GM20000 (cell line): ENCODE results near the gene ASAP2.

ENCODE experiments used
- DNase-seq: peaks from one replicate; pipeline ENCODE4 v3.0.0; 2012; ENCODE audit warnings: low spot score
- TF ChIP-seq, protein P1 (sequence below): IDR thresholded peaks from 2 replicates; pipeline ENCODE4 v1.5.1; 2012; ENCODE audit warnings: mild to moderate bottlenecking, control low read depth; ENCODE audit errors: extremely low read depth, missing control alignments

The ASAP2 gene

DNA sequence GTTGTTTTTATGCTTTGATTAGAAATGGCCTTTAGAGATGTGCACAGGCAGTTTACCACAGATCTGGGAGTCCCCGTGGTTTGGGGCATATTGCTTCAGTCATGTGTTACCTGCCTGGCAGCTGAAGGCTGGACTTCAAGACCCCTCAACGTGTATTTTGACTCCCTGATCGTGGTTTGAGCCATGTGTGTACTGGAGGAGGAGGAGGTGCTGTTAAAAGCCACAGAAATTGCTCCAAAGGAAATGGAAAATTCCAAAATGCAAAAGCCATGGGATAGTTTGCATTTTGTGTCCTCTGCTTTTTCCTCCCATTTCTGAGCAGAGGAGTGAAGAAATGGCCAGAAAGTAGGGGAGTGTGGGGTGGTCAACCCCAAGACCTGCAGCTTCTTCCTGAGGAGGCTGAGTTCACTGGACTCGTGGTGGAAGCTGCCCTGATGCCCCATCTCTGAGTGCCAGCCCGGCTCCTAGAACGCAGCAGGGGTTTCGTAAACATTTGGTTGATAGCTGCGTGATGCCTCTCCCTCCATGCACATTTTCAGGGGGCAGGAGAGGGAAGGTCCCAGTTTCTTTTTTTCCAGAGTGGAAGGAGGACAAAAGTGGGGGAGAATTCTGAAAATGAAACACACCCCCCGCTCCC, 171.0 kb downstream of the ASAP2 start:
- DNase-seq: no peak
- TF ChIP-seq, protein P1, sequence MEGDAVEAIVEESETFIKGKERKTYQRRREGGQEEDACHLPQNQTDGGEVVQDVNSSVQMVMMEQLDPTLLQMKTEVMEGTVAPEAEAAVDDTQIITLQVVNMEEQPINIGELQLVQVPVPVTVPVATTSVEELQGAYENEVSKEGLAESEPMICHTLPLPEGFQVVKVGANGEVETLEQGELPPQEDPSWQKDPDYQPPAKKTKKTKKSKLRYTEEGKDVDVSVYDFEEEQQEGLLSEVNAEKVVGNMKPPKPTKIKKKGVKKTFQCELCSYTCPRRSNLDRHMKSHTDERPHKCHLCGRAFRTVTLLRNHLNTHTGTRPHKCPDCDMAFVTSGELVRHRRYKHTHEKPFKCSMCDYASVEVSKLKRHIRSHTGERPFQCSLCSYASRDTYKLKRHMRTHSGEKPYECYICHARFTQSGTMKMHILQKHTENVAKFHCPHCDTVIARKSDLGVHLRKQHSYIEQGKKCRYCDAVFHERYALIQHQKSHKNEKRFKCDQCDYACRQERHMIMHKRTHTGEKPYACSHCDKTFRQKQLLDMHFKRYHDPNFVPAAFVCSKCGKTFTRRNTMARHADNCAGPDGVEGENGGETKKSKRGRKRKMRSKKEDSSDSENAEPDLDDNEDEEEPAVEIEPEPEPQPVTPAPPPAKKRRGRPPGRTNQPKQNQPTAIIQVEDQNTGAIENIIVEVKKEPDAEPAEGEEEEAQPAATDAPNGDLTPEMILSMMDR: no peak

DNA sequence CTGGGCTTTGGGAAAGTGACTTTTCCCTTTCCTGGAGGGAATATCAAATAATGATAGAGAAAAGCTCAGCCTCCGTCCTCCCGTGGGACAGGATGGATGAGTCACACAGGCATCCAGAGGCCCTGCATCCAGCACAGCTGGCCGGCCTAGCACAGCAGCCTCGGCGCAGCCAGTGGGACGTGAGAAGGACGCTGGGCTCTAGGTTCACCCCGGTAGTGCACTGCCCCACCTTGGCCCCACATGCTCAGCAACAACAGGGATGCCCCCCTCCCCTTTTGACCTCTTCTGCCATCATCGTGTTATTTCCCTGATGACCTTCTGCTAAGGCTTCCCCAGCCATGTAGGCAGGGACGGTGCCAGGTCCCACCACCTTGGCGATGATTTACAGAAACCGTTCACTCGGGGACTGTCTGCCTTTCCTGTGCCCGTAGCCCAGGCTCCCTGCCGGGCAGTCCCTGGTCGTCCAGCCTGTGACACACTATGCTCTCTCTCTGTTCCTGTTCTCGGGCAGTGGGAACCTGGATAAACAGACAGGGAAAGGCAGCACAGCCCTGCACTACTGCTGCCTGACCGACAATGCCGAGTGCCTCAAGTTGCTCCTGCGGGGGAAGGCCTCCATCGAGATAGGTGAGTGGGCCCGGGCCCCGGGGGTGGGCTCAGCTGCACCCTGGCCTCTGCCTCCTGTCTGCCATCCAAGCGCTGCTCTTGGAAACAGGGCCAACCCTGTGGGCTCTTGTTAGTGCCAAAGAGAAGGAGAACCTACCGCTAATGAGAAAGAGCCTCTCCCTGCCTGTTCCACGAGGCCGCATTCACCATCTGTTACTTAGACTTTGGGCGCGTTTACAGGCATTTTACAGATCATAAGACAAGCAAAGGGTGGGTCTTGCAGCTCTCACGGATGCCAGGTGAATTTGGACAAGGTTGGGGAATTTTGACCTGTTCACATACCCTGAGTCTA, 172.1 kb downstream of the ASAP2 start:
- DNase-seq: no peak
- TF ChIP-seq, protein P1: no peak

DNA sequence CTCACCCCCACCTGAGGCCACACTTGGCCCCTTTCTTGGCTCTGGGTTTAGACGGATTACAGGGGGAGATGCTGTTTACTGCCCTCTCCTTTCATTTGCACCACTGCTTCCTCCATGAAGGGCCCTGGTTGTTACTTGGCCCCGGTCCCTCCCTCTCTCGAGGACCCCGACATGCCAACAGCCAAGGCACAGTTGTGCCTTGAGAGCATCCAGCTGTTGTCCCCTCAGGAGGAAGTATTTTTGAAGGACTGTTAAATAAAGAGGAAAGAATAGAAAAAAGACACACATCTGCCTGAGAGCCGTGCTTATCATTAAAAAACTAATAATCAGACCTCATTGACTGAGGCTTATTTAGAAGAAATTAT, 172.8 kb downstream of the ASAP2 start:
- TF ChIP-seq, protein P1: no peak
- DNase-seq: no peak

DNA sequence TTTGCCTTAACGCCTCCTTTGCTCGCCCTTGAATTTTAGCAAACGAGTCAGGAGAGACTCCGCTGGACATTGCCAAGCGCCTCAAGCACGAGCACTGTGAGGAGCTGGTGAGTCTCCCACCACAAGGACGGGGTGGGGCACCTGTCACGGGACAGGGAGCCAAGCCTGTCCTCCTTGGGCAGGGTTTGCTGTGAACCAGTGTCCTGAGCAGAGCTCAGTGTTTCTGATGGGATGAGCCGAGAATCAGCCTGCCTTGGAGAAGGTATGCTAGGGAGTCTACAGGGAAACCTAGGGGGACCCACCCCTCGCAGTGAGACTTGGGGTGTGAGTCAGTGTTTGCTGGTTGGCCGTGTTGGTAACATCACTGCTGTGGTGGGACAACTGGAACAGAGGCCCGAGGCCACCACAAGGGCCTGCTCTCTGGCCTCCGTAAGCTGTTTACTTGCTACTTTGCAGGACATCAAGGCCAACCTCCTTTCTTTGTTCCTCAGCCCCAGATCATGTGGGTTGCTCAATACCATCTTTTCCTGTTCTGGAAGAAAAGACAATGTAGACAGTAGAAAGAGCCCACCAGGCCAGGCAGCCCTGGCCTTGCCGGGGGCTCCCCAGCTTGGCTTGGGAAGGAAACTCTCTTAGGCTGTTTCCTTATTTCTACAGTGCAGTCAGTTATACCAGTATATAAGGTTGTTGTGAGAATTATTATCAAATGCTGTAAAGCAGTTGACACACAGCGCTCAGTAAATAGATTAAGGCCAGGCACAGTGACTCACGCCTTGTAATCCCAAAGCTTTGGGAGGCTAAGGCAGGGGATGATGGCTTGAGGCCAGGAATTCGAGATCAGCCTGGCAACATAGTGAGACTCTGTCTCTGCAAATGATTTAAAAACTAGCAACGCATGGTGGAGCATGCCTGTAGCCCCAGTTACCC, 174.4 kb downstream of the ASAP2 start:
- TF ChIP-seq, protein P1: no peak
- DNase-seq: no peak

DNA sequence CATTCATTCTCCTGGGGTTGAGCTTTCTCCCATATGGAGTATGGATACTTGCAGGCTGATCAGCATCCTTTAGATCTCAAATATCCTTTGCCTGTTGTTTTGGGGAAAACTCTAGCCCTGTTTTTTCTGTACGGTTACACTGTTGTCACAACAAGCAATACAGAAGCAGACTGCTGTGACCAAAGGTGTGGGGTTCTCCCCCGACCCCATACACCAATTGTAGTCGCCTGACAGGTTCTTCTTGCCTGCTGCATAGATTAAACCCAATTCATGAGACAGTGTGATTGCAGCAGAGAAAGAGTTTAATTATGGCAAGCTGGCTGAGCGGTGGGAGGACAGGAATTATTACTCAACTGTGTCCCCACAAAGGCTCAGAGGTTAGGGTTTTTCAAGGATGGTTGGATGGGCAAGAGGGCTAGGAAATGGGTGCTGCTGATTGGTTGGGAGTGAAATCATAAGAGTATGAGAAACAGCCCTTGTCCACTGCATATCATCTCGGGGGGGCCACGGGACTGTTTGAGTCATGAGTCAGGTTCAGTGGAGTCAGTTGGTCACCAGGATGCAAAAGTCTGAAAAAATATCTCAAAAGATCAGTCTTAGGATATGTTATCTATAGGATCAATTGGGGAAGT, 176.1 kb downstream of the ASAP2 start:
- no peak for DNase-seq
- TF ChIP-seq, protein P1: no peak

DNA sequence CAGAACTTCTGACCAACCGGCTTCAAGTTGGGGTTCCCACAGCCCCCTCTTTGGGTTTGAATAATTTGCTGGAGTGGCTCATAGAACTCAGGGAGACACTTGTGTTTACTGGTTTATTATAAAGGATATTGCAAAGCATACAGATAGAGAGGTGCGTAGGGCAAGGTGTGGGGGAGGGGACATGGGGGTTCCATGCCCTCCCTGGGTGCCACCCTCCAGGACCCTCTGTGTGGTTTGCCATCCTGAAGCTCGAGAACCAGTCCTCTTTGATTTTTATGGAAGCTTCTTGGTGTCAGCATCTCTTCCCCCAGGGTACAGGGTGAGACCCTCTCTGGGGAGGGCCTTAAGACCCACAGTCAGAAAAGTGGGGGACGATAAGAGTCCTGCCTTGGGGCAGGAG, 177.9 kb downstream of the ASAP2 start:
- TF ChIP-seq, protein P1: no peak
- no peak for DNase-seq
